Fibroblast of pulmonary artery (primary cell): ENCODE measurements around the gene TCAF1.
A peak's percentile ranks its signal among the peaks of the same experiment; 100 is the strongest.
"Not testable (repeated sequence)": the region's sequence is repeated elsewhere in the genome, so short reads cannot be mapped to it uniquely, and the experiment has no call there.

Experiments
- DNase-seq: peaks from one replicate; pipeline ENCODE4 v3.0.0-alpha.2; 2010; ENCODE audit warnings: low read depth
- H3K4me3 ChIP-seq: replicated peaks from 2 replicates; pipeline ENCODE4 v1.5.1; 2011; ENCODE audit warnings: low read depth, mild to moderate bottlenecking, control low read depth, low read length, moderate library complexity
- TF ChIP-seq, protein P1 (sequence below): IDR thresholded peaks from 2 replicates; pipeline ENCODE4 v1.5.1; 2011; ENCODE audit warnings: mild to moderate bottlenecking, control low read depth, low read length, inconsistent platforms; ENCODE audit errors: missing control alignments

TCAF1 gene

DNA sequence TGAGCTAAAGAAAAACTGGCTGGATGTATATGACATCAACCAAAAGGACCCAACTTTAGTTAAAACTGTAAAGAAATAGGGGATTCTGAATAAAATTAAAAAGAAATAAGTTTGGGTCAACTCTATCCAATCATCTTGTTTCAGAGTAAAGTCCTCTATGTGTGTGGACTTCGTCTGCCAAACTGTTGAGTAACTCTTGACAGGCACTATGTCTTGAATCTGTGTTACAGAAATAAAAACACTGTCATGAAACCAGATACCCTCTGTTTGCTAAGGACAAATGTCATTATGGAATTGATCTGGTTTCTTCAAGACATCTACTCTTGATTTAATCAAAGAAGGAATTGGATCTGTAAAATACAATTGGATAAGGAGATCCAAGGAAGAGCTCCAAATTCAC is 46.5 kb downstream of the TCAF1 start:
- DNase-seq, H3K4me3 ChIP-seq: not testable (repeated sequence)

DNA sequence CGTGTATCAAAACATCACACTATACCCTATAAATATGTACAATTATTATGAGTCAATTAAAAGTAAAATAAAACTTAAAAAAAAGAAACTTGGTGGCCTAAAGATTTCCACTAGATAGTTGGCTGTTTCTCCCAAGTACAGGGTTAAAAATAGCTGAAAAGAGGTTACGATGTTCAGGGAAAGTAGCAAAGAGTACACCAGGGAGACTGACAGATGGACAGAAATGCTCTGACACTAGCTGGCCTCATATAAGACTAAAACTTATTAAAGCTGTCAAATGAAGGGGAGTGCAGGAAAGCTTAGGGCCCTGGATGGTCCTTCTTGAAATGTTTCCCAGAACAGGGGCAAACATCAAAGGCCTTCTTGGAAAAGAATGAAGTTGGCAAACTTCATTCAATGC is 51.3 kb downstream of the TCAF1 start:
- TF ChIP-seq, protein P1, sequence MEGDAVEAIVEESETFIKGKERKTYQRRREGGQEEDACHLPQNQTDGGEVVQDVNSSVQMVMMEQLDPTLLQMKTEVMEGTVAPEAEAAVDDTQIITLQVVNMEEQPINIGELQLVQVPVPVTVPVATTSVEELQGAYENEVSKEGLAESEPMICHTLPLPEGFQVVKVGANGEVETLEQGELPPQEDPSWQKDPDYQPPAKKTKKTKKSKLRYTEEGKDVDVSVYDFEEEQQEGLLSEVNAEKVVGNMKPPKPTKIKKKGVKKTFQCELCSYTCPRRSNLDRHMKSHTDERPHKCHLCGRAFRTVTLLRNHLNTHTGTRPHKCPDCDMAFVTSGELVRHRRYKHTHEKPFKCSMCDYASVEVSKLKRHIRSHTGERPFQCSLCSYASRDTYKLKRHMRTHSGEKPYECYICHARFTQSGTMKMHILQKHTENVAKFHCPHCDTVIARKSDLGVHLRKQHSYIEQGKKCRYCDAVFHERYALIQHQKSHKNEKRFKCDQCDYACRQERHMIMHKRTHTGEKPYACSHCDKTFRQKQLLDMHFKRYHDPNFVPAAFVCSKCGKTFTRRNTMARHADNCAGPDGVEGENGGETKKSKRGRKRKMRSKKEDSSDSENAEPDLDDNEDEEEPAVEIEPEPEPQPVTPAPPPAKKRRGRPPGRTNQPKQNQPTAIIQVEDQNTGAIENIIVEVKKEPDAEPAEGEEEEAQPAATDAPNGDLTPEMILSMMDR: no peak
- no peak for DNase-seq
- no peak overlapping the region for H3K4me3 ChIP-seq

DNA sequence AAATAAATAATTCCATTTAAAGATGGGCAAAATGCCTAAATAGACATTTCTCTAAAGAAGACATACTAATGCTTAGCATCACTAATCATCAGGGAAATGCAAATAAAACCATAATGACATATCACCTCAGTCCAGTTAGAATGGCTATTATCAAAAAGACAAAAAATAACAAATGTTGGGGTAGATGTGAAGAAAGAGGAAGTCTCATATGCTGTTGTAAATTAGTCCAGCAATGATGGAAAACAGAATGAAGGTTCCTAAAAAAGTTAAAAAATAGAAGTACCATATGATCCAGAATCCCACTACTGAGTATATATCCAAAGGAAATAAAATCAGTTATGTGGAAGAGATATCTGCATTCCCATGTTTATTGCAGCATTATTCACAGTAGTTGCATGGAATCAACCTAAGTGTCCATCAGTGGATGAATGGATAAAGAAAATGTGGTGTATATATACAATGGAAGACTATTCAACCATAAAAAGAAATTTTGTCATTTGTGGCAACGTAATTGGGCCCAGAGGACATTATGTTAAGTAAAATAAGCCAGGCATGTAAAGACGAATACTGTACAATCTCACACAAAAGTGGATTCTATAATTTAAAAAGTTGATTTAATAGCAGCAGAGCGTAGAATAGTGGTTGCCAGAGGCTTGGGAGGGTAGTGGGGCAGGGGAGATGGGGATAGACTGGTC is 52.0 kb downstream of the TCAF1 start:
- TF ChIP-seq, protein P1: no peak
- no peak overlapping the region for H3K4me3 ChIP-seq
- DNase-seq: no peak

- no peak overlapping the region for H3K4me3 ChIP-seq
- DNase-seq: no peak
- TF ChIP-seq, protein P1: no peak
These were observed 53.8 kb downstream of the TCAF1 start for GRCh38 chr7:143848192-143848591.

GRCh38 chr7:143846692-143847091 is 55.3 kb downstream of the TCAF1 start:
- no peak overlapping the region for H3K4me3 ChIP-seq
- TF ChIP-seq, protein P1: no peak
- DNase-seq: no peak

- DNase-seq: peak; percentile 15
- not testable (repeated sequence) for H3K4me3 ChIP-seq
- TF ChIP-seq, protein P1: peak; percentile 26
These were observed 60.3 kb downstream of the TCAF1 start for GRCh38 chr7:143841696-143842095.

GRCh38 chr7:143840062-143840461 is 61.9 kb downstream of the TCAF1 start:
- not testable (repeated sequence) for DNase-seq, H3K4me3 ChIP-seq

DNA sequence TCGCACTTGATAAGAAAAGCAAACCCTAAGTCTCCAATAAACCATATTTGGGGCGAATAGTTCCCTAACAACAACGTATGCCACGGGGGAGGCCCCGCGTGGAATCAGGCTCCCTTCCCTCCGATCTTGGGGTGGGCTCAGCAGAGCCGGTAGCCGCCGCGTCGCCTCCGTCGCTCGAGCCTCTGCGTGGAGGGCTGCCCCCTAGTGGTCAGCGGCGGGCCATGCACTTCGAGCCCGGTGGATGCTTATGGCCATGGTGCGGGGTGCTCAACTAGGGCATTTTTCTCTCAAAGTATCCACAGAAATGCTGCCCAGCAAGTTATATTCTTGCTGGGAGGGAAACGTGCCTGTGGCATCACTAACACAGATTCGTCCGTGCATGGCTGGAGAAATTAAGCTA is 64.8 kb downstream of the TCAF1 start:
- peak overlapping the region; percentile 24 for H3K4me3 ChIP-seq
- not testable (repeated sequence) for DNase-seq
- TF ChIP-seq, protein P1: peak; percentile 13

DNA sequence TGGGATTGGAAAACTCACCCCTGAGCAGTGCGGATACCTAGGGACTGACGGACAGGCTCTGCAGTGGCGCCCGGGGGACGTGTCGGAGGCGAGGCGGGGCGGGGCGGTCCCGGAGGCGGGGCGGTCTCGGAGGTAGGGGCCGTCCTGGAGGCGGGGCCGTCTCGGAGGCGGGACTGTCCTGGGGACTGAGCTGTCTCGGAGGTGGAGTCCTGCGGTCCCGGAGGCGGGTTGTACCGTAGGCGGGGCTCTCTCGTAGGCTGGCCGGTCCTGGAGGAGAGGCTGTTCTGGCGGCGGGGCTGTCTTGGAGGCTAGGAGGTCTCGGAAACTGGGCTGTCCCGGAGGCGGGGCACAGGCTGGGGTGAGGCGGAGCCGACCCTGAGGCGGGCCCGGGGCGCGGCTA is 65.4 kb downstream of the TCAF1 start:
- H3K4me3 ChIP-seq: peak overlapping the region; percentile 51
- not testable (repeated sequence) for DNase-seq

- not testable (repeated sequence) for H3K4me3 ChIP-seq, DNase-seq
These were observed 65.9 kb downstream of the TCAF1 start for GRCh38 chr7:143836088-143836487.

DNA sequence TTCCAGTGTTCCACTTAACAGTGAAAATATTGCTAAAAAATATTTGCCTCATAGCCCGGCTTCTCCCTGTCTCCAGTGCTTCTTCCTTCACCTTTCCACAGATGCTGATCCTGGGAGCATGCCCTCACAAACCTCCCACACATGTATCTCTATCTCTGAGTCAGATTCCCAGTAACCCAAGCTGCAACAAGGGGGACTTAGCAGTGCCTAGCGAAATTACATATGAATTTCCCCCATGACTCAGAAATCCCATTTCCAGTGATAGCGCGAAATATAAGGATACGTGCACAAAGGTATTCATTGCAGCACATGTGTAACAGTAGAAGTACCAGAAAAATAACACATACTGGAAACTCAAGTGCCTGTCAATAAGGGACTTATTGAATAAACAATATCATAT is 75.4 kb downstream of the TCAF1 start:
- not testable (repeated sequence) for H3K4me3 ChIP-seq, DNase-seq
